HG03097 (cell line): Measurements from ENCODE around the gene MACROH2A2.
"Not testable (repeated sequence)": the region's sequence is repeated elsewhere in the genome, so short reads cannot be mapped to it uniquely, and the experiment has no call there.

ENCODE experiments used
- ATAC-seq: cut with Tn5 transposase; IDR thresholded peaks from one replicate; pipeline ENCODE4 v1.9.1; 2021; ENCODE audit not compliant: unreplicated experiment, low FRiP score

MACROH2A2 gene

DNA sequence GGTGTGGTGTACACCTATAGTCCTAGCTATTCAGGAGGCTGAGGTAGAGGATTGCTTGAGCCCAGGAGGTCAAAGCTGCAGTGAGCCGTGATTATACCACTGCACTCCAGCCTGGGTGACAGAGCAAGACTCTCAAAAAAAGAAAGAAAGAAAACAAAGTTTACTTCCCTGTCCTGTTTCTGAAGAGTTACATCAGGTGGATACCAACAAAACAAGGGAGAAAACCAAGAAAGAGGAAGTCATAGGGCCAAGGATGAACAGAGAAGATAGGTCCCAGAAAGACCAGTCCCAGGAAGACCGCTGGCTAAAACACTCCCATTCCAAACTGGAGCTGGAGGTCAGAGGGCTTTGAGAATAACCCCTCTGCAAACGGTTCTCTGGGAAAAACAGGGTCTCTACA lies 13.5 kb downstream of the MACROH2A2 start:
- no peak for ATAC-seq

DNA sequence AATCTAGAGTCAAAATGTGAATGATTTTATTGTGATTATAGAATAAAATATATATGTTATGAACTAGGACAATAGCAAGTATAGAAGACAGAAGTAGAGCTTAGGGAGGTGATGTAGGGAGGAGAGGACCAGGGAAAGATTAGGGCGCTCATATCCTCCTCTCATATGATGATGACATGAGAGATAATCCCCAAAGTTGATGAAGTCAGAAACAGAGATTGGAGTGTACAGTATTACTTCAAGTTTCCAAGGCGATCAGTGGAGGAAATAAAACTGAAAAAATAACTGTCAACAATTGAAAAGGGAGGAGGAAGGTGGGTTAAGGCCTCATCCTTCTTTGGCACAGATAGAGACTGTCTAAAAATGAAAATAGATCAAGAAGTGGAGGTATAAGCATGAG lies 14.9 kb downstream of the MACROH2A2 start:
- no peak for ATAC-seq

DNA sequence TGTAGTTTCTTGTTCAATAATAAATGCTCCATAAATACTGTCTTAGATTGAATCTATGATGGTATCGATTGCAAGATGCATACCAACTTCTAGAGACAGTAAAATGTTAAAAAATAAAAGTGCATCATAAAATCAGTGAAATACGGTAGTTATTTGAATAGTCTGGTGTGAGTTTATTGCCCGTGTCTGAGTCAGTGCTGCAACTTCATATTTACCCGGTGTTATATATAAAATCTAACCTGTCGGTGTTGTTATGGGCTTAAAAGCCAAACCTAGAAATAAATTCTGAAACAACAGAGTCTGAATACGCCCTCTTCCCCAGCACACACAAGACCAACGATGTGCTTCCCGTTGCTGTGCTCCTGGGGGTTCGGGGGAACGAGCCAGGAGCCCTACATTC lies 16.3 kb downstream of the MACROH2A2 start:
- ATAC-seq = no peak

DNA sequence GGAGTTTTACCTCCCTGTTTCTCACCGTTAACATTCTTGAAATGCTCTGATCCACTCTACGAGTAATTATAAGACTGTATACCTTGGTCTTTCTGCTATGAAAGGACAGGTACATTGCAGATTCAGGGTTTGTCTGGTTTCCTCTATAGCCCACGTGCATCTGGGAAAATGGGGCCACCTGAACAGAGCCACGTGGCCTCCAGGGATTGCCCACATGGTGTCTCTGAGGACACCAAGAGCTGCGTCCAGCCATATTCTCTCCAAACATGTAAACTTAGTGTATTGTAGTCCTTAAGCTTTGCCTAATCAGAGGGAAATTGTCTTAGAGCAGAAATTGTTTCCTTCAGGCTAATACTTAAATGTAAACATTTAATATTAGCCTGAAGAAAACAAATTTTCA lies 16.7 kb downstream of the MACROH2A2 start:
- ATAC-seq = no peak

DNA sequence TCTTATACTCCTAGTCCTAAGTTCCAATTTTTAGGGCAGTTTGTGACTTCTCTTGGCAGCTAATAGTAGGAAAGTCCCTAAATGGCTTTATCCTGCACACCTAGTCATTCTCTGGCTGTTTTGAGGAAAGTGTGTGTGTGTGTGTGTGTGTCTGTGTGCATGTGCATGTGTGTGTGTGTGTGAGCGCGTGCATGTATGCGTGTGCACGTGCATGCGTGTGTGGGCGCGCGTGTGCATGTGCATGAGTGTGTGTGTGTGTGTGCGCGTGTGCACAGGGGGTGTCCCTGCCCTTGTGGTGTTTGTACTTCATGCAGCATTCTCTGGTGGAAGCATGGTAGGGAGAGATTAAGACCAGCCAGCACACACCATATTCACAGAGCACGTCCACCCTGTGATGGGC lies 18.2 kb downstream of the MACROH2A2 start:
- ATAC-seq = no peak

DNA sequence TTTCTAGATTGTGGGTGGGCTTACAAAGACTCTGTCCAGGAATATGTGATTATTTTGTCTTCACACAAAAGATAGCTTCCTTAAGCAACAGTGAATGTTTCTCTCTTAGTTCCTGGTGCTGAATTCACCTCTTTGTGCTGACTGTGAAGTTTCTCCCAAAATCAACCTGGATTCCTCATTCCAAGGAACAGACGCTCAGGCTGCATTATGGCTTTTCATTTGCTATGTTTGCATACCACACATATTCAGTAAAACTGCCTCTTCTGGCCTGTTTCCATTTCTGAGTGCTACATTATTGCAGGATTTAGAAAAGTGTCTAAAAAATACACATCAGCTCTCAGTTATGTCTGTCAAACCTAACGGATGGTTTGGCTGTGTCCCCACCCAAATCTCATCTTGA lies 21.5 kb downstream of the MACROH2A2 start:
- ATAC-seq = no peak

DNA sequence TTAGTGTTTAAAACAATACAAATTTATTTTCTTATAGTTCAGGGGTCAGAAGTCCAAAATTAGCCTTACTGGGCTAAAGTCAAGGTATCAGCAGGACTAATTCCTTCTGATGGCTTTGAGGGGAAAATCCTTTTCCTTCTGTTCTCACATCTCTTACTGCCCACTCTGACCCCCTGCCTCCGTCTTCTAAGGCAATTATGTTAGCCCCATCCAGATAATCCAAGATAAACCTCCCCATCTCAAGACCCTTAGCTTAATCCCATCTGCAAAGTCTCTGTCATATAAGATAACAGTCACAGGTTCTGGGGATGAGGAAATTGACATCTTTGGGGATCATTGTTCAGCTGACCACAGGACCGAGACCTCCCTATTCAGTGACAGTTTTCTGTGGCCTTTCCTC lies 22.3 kb downstream of the MACROH2A2 start:
- no peak for ATAC-seq

DNA sequence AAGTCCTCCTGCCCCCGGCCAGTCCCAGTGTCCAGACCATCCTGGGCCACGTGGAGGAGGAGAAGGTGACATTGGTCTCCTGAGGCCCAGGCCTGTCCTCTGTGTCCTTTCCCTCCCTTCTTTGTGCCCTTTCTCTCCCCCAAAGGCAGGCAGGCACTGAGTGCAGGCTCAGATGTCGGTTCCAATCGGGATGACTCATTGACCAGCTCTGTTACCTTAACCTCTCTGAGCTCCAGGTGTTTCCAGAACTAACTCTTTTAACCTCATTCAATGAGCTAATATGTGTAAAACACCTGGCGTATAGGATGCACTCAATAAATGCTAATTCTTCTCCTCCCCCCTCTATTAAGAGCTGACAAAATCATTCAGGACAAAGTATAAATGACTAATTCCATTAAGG lies 25.7 kb downstream of the MACROH2A2 start:
- no peak for ATAC-seq

DNA sequence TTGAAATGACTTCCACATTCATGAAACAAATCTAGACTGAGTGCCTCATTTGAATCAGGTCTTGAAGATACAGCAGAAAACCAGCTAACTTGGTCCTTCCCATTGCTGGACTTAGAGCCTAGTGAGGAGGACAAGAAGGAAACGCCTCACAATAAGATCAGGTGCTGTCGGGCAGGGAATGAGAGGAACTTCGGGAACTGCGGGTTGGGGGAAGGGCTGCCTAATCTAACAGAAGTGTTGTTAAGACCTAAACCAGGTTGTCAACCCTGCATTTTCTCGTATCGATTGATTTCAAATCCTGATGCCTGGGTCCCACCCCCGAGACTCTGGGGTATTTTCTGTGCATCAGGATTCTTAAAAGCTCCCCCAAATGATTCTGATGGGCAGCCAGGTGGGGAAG lies 26.3 kb downstream of the MACROH2A2 start:
- no peak for ATAC-seq

DNA sequence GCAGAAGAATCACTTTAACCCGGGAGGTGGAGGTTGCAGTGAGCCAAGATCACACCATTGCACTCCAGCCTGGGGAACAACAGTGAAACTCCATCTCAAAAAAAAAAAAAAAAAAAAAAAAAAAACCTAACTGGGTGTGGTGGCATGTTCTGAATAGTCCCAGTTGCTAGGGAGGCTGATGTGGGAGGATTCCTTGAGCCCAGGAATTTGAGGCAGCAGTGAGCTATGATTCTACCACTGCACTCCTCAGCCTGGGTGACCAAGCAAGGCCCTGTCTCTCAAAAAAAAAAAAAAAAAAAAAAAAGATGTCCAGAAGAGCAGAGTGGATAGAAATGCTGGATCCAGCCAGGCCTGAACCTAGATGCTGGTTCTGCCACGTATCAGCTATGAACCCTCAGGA lies 28.1 kb downstream of the MACROH2A2 start:
- not testable (repeated sequence) for ATAC-seq

DNA sequence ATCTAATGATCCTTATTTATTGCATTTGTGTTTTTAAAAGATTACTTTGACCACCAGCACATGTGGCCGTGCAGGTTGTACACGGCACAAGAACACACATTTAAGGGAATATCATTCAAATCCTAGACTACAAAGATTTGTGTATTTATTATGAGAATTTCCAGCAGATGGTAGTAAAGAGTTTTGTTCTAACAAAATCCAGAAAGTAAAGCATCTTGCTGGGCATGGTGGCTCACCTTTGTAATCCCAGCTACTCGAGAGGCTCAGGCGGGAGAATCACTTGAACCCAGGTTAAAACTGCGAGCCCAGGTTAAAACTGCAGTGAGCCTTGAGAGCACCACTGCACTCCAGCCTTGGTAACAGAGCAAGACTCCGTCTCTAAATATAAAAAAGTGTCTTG lies 31.5 kb downstream of the MACROH2A2 start:
- no peak for ATAC-seq

DNA sequence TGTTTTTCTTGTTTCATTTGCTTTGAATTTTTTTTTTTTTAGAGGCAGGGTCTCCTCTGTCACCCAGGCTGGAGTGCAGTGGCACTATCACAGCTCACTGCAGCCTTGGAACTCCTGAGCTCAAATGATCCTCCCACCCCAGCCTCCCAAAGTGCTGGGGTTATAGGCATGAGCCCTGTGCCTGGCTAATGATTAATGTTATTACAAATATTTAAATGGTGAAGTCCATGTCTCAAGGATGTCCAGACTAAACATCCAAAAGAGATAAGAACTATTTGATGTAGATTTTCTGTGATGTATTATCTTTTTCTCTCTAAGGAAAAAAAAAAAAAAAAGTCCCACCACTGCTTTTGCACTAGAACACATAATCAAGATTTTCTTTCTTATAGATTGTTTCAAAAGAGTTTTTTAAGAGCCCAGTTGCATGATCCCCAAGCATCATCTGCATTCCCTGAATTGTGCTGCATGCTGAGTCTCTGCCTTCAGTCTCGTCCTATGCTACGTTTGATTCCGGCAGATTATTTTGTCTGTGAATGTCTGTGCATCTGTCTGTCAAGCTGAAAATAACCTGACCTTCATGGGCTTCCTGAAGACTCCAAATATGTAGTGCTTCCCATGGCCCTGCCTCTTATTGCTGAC lies 33.4 kb downstream of the MACROH2A2 start:
- no peak for ATAC-seq

DNA sequence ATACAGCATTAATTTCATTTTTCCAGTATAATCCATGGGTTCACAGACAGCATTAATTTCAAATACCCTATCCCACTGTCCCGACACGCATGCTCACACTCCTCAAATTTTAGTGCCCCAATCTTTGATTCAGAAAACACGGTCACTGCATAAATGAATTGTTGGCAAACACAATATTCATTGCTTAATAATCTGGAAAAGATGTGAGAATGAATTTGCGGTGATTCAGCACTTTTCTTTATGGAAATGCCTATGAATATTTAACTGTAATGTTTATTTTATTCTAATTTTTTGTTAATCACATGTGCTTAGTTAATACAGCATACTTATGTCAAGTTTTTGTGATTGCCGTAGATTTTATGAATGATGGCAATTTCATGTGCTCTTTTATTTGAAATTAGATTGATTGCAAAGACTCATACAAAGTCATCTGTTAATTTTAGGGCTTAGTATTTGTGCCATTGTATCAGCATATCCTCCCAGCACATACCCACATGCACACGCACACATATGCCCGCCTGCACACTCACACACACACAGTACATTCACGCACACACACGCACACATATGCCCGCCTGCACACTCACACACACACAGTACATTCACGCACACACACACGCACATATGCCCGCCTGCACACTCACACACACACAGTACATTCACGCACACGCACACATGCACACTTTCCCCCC lies 35.1 kb downstream of the MACROH2A2 start:
- ATAC-seq = no peak

DNA sequence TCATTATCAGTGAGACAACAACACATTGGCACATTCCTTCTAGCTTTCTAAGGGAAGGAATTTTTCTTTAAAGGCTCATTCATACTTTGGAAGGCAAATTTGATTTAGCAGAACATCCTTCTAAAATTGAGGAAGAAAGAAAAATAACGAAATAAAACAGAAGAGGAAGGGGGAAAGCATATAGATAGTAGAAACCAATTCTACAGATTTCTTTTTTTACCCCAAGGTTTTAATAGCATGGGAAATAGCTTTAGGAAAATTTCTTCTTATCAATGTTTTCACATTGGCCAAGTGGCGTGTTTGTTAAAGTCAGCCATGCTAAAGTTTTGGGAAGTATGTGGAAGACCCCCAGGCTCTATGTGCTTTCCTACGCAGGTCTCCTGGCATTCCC lies 35.7 kb downstream of the MACROH2A2 start:
- no peak for ATAC-seq

DNA sequence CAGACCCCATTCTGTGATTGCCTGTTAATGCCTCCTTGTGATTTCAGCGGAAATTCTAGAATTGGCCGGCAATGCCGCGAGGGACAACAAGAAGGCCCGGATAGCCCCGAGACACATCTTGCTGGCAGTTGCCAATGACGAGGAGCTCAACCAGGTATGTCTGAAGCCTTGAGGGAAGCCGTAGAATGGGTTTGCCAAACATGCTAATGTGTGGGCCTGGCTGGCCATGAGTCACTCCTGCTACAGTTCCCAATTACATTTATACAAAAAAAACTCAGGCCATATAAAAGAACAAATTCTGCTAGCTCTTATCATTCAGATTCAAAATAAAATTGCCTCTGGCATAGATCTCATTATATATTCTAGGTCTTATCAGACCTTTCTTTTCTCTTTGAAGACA lies 37.4 kb downstream of the MACROH2A2 start:
- ATAC-seq = no peak

DNA sequence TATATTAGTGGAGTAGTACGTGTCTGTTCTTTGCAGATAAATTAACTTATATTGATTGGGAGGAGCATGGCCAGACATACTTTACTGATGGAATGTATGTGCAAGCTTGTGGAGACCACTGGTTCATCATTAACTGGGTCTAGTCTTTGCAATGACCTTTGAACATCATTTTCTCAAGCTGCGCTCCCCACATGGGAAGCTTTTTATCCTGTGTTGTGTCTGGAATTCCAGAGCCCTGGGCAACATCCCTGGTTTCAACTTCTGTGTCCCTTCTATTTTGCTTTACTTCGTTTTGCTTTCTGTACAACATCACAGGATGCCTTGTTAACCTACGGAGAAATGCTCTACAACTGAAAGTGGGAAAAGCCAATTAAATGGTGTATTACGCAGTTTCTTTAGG lies 38.3 kb downstream of the MACROH2A2 start:
- ATAC-seq = no peak

DNA sequence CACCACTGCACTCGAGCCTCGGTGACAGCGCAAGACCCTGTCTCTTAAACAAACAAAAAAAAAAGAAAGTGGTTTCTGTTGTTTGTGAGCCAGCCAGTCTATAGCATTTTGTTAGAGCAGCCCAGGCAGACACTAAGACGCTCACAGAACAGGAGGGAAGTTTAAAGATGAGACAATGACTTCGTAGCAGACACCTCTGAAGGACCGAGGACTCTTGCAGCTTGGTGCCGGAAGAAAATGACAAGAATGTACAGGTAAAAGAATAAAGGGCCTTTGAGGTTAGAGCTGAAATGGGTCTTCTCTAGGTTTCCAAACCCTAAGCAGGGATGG lies 39.7 kb downstream of the MACROH2A2 start:
- no peak for ATAC-seq

DNA sequence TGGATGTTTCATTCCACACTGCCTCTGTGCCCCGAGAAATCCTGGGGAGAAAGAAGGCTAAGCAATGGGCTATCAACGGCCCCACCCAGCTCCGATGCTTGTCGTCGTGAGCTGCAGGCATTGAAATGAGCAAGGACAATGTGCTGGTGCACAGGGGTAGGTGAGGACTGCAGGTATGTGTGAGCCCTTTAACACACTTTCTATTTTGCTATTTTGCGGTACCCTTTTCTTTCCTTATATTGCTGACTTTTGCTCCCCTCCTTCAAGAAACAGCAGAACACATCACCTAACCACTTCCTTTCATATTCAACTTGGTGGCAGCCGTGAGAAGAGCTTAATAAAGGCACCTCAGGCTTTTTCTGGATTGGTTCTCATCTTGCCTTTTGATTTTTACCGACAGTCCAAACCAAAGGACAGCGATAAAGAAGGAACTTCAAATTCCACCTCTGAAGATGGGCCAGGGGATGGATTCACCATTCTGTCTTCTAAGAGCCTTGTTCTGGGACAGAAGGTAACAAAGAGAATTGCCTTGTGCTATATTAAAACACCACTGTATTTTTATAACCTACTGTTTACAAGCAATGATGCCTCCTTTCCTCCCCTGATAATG lies 40.8 kb downstream of the MACROH2A2 start:
- no peak for ATAC-seq

DNA sequence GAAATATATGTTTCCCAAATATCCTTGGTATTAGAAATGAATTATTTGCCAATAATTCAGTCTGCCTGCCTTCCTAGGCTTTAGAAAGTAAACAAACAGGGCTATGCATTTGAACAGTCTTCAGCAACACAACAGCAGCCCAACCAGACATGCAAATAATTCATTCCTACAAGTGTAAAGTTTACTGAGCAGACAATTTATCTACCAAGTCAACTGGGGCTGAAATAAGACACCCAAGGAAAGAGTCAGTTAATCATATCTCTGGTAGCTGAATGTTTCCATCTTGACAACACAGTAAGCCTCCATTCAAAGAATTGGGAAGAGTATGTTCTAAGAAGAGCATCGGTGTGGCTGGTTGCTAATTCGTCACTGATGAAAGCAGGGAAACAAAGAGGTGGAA lies 41.6 kb downstream of the MACROH2A2 start:
- no peak for ATAC-seq

DNA sequence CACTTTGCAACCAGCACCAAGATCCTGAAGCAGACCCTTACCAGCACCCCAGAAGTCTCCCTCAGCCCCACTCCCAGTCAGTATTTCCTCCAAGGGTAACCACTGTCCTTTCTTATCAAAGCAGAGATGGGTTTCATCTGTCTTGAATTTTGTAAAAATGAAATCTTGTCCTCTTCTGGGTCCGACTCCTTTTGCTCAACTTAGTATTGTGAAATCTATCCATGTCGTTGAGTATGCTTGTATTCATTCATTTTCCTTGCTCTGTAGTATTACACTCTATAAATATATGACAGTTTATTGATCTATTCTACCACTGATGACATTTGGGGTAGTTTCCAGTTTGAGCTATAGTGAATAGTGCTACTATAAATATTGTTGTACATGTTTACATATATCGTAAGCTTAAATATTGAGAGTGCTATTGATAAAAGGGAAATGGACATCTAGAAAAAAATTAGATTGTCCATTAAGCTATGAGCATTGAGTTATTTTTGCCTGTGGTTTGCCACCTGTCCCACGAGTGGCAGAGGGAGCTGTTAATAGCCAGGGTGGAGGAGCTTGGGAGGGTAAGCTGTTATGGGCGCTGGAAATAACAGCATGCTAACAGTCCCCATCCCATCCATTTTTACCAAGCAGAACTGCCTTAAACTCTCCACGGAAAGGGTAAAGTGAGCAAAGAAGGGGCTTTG lies 43.5 kb downstream of the MACROH2A2 start:
- ATAC-seq = no peak

DNA sequence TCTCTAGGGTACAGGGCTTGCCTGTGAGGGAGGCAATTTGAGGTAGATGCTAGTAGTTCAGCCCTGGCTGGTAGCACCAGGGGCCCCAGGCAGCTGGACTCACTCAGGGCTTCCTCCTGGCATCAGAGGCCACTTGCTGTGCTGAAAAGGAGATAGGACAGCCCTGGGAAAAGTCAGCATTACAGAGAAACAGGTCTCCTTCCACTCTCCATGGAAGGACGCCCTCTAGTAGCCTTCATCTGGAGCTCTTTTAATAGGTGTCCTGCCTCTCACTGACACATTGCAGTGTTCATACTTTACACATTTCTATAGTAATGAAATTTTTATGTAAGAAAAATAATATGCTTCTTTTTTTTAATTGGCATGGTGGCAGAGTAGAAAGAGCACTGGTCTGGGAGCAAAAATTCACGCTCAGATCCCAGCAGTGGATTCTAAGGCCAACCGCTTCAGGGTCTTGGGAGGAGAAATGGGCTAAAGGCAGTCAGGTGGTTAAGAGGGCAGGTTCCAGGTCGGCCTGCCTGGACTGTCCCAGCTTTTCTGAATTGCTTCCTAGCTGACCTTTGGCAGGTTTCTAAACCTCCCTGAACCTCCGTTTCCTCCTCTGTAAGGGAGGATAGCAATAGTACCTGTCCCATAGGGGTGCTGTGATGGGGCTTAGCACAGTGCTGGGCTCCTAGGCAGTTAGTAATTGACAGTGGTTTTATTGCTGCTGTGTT lies 44.2 kb downstream of the MACROH2A2 start:
- ATAC-seq = no peak
